ENCODE data around the gene MIAT.

DNA sequence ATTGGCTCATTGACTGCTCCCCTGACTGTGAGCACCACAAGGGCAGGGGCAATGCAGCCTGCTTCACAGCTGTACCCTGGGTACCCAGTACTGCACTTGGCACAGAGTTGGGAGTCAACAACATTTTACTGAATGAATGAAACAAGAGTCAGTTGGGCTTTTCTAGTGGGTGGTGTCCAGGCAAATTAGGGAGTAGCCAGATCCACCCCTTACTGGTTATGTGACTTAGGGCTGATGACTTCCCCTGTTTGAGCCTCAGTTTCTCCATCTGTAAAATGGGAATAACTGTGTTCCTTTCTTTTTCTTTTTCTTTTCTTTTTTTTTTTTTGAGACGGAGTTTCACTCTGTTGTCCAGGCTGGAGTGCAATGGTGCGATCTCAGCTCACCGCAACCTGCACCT, 23.1 kb downstream of the MIAT start:
- TF ChIP-seq, protein P1, sequence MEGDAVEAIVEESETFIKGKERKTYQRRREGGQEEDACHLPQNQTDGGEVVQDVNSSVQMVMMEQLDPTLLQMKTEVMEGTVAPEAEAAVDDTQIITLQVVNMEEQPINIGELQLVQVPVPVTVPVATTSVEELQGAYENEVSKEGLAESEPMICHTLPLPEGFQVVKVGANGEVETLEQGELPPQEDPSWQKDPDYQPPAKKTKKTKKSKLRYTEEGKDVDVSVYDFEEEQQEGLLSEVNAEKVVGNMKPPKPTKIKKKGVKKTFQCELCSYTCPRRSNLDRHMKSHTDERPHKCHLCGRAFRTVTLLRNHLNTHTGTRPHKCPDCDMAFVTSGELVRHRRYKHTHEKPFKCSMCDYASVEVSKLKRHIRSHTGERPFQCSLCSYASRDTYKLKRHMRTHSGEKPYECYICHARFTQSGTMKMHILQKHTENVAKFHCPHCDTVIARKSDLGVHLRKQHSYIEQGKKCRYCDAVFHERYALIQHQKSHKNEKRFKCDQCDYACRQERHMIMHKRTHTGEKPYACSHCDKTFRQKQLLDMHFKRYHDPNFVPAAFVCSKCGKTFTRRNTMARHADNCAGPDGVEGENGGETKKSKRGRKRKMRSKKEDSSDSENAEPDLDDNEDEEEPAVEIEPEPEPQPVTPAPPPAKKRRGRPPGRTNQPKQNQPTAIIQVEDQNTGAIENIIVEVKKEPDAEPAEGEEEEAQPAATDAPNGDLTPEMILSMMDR (IDR thresholded peaks at IDR 0.05): no peak
- no peak for TF ChIP-seq POLR2A (IDR thresholded peaks at IDR 0.05)
- TF ChIP-seq EP300 (IDR thresholded peaks at IDR 0.05): no peak

All from gastroesophageal sphincter (tissue), 3 donors.